ENCODE data around the gene LRR1.

DNA sequence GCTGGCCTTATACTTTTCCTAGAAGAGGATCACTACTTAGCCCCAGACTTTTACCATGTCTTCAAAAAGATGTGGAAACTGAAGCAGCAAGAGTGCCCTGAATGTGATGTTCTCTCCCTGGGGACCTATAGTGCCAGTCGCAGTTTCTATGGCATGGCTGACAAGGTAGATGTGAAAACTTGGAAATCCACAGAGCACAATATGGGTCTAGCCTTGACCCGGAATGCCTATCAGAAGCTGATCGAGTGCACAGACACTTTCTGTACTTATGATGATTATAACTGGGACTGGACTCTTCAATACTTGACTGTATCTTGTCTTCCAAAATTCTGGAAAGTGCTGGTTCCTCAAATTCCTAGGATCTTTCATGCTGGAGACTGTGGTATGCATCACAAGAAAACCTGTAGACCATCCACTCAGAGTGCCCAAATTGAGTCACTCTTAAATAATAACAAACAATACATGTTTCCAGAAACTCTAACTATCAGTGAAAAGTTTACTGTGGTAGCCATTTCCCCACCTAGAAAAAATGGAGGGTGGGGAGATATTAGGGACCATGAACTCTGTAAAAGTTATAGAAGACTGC lies 23.4 kb downstream of the LRR1 start:
- TF ChIP-seq SIN3A (IDR thresholded peaks at IDR 0.05; ENCODE audit: borderline replicate concordance in 2 of 2, control insufficient read depth in 1 of 2, low read depth in 2 of 2, low read length in 2 of 2) = no peak
- TF ChIP-seq ZNF3 (CRISPR knock-in tag; IDR thresholded peaks at IDR 0.05) = no peak
- TF ChIP-seq RB1 (IDR thresholded peaks at IDR 0.05; ENCODE audit: low read depth) = no peak
- TF ChIP-seq, protein P1, sequence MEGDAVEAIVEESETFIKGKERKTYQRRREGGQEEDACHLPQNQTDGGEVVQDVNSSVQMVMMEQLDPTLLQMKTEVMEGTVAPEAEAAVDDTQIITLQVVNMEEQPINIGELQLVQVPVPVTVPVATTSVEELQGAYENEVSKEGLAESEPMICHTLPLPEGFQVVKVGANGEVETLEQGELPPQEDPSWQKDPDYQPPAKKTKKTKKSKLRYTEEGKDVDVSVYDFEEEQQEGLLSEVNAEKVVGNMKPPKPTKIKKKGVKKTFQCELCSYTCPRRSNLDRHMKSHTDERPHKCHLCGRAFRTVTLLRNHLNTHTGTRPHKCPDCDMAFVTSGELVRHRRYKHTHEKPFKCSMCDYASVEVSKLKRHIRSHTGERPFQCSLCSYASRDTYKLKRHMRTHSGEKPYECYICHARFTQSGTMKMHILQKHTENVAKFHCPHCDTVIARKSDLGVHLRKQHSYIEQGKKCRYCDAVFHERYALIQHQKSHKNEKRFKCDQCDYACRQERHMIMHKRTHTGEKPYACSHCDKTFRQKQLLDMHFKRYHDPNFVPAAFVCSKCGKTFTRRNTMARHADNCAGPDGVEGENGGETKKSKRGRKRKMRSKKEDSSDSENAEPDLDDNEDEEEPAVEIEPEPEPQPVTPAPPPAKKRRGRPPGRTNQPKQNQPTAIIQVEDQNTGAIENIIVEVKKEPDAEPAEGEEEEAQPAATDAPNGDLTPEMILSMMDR (IDR thresholded peaks at IDR 0.05 in 2 of 3, conservative IDR thresholded peaks at IDR 0.05 in 1 of 3; ENCODE audit: insufficient read depth in 2 of 3, low read depth in 1 of 3, low read length in 3 of 3) = no peak
- TF ChIP-seq C11orf30 (IDR thresholded peaks at IDR 0.05; ENCODE audit: low read depth) = no peak
- TF ChIP-seq MYC (IDR thresholded peaks at IDR 0.05; ENCODE audit: low read depth, low read length) = no peak
- no peak for TF ChIP-seq MYC (CRISPR knock-in tag; IDR thresholded peaks at IDR 0.05; ENCODE audit: borderline replicate concordance, low read depth)
- TF ChIP-seq PHF20 (IDR thresholded peaks at IDR 0.05; ENCODE audit: partially characterized antibody) = no peak
- TF ChIP-seq PHF21A (IDR thresholded peaks at IDR 0.05; ENCODE audit: borderline replicate concordance, low read depth) = no peak
- TF ChIP-seq YY1 (IDR thresholded peaks at IDR 0.05; ENCODE audit: borderline replicate concordance in 1 of 3, control insufficient read depth in 1 of 3, extremely low read depth in 1 of 3, insufficient read depth in 3 of 3, insufficient read length in 1 of 3, insufficient replicate concordance in 2 of 3, low read depth in 1 of 3, low read length in 2 of 3) = no peak
- TF ChIP-seq, protein P2, sequence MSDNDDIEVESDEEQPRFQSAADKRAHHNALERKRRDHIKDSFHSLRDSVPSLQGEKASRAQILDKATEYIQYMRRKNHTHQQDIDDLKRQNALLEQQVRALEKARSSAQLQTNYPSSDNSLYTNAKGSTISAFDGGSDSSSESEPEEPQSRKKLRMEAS (CRISPR knock-in tag; IDR thresholded peaks at IDR 0.05) = no peak
- no peak for TF ChIP-seq POLR2A (conservative IDR thresholded peaks at IDR 0.05)
- no peak for TF ChIP-seq ZBTB1 (CRISPR knock-in tag; IDR thresholded peaks at IDR 0.05; ENCODE audit: borderline replicate concordance, low read depth)
- TF ChIP-seq, protein P3, sequence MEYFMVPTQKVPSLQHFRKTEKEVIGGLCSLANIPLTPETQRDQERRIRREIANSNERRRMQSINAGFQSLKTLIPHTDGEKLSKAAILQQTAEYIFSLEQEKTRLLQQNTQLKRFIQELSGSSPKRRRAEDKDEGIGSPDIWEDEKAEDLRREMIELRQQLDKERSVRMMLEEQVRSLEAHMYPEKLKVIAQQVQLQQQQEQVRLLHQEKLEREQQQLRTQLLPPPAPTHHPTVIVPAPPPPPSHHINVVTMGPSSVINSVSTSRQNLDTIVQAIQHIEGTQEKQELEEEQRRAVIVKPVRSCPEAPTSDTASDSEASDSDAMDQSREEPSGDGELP (CRISPR knock-in tag; IDR thresholded peaks at IDR 0.05; ENCODE audit: borderline replicate concordance) = no peak
- TF ChIP-seq HDAC8 (tag; IDR thresholded peaks at IDR 0.05) = no peak

Measured in K562 (cell line).